Activated CD4-positive, alpha-beta T cell treated with anti-CD3 and anti-CD28 coated beads, Interleukin-2, Interleukin-6, amounts not matched to agents 100 ng/mL and 50 ng/mL, durations not matched to agents 16 hours and 8 hours (primary cell): ENCODE data around the gene PDHA1.

ENCODE experiments used
- DNase-seq: peaks from one replicate; pipeline ENCODE4 v3.0.0-alpha.2; 2020

PDHA1 gene

GRCh38 chrX:19343535-19344408 is at the start of gene PDHA1:
PDHA1 (plus strand) TSS chrX:19343927; CDS start chrX:19344038, 111 bp downstream.
- DNase-seq: peak; percentile 94

- no peak for DNase-seq
These were observed 40.4 kb upstream of the PDHA1 start for GRCh38 chrX:19303256-19303880.

- no peak for DNase-seq
These were observed 17.2 kb upstream of the PDHA1 start for GRCh38 chrX:19326567-19326966.

GRCh38 chrX:19331831-19332230 is 11.9 kb upstream of the PDHA1 start:
- DNase-seq: no peak

- DNase-seq: no peak
These were observed 10.7 kb upstream of the PDHA1 start for GRCh38 chrX:19332983-19333382.

- DNase-seq: peak; percentile 71
These were observed 8.6 kb upstream of the PDHA1 start for GRCh38 chrX:19334945-19335626.

GRCh38 chrX:19342331-19342906 is 1.3 kb upstream of the PDHA1 start:
- DNase-seq: no peak

GRCh38 chrX:19343085-19343534 is 617 bp upstream of the PDHA1 start:
- no peak for DNase-seq

GRCh38 chrX:19344661-19345060 is 934 bp downstream of the PDHA1 start:
- no peak for DNase-seq

GRCh38 chrX:19347916-19348315 is 4.2 kb downstream of the PDHA1 start:
- no peak for DNase-seq

- no peak for DNase-seq
These were observed 5.5 kb downstream of the PDHA1 start for GRCh38 chrX:19349264-19349663.

- DNase-seq: peak; percentile 32
These were observed 7.2 kb downstream of the PDHA1 start for GRCh38 chrX:19350941-19351384.

- no peak for DNase-seq
These were observed 10.9 kb downstream of the PDHA1 start for GRCh38 chrX:19354625-19355024.

- no peak for DNase-seq
These were observed 14.8 kb downstream of the PDHA1 start for GRCh38 chrX:19358521-19358920.

GRCh38 chrX:19360903-19361302 is 17.2 kb downstream of the PDHA1 start:
- no peak for DNase-seq

GRCh38 chrX:19361701-19362100 is 18.0 kb downstream of the PDHA1 start:
- no peak for DNase-seq

- DNase-seq: no peak
These were observed 24.8 kb downstream of the PDHA1 start for GRCh38 chrX:19368576-19368975.

GRCh38 chrX:19370061-19370460 is 26.3 kb downstream of the PDHA1 start:
- no peak for DNase-seq

- peak; percentile 77 for DNase-seq
These were observed 28.4 kb downstream of the PDHA1 start for GRCh38 chrX:19372170-19372546.

- no peak for DNase-seq
These were observed 29.0 kb downstream of the PDHA1 start for GRCh38 chrX:19372547-19373331.

GRCh38 chrX:19373351-19373891 is 29.7 kb downstream of the PDHA1 start:
- DNase-seq: no peak

- DNase-seq: no peak
These were observed 31.8 kb downstream of the PDHA1 start for GRCh38 chrX:19375546-19375945.
